Neural cell (in vitro differentiated cells): ENCODE results near the gene VPS54. TPM values are rescaled to one million over a fixed set of nuclear protein-coding genes. Genes with fewer than 3 reads are reported as not detected.

Source experiments
- H2AFZ ChIP-seq: fragments of 200-600, 300-800 bp; sonication (generic), shearing (Covaris generic); 2 replicates; pipeline ENCODE4 v1.6.0; 2014; ENCODE audit warnings: low read depth, mild to moderate bottlenecking, antibody characterized with exemption, low read length, moderate library complexity
- H3F3A ChIP-seq: fragments of 200-600 bp; shearing (Covaris generic); 2 replicates; pipeline ENCODE4 v1.6.1; 2016; ENCODE audit warnings: mild to moderate bottlenecking, moderate library complexity, mixed read lengths, antibody characterized with exemption, low read length; ENCODE audit not compliant: insufficient read depth, poor library complexity, severe bottlenecking
- H3K27ac ChIP-seq: fragments of 200-600, 300-800 bp; sonication (generic), shearing (Covaris generic); 2 replicates; pipeline ENCODE4 v1.5.1; 2014; ENCODE audit warnings: mild to moderate bottlenecking, low read length, moderate library complexity
- H3K27me3 ChIP-seq: fragments of 300-800, 200-600 bp; sonication (generic), shearing (Covaris generic); 2 replicates; pipeline ENCODE4 v1.6.0; 2014; ENCODE audit warnings: mild to moderate bottlenecking, low read depth, low read length, moderate library complexity; ENCODE audit not compliant: insufficient read depth
- H3K36me3 ChIP-seq: fragments of 300-800, 200-600 bp; sonication (generic), shearing (Covaris generic); 2 replicates; pipeline ENCODE4 v1.5.1; 2014; ENCODE audit warnings: mild to moderate bottlenecking, antibody characterized with exemption, low read length, moderate library complexity; ENCODE audit not compliant: insufficient read depth
- H3K4me2 ChIP-seq: fragments of 300-800, 200-600 bp; sonication (generic), shearing (Covaris generic); 2 replicates; pipeline ENCODE4 v1.6.0; 2014; ENCODE audit warnings: mild to moderate bottlenecking, low read length
- H3K4me3 ChIP-seq: fragments of 300-800, 200-600 bp; sonication (generic), shearing (Covaris generic); 2 replicates; pipeline ENCODE4 v1.5.1; 2014; ENCODE audit warnings: mild to moderate bottlenecking, low read length, moderate library complexity
- H3K79me2 ChIP-seq: fragments of 200-600 bp; shearing (Covaris generic); replicated peaks from 2 replicates; pipeline ENCODE4 v1.6.0; 2014; ENCODE audit warnings: mild to moderate bottlenecking, low read length, moderate library complexity; ENCODE audit not compliant: insufficient read depth
- H3K9ac ChIP-seq: fragments of 300-800, 200-600 bp; sonication (generic), shearing (Covaris generic); 2 replicates; pipeline ENCODE4 v1.6.1; 2016; ENCODE audit warnings: mild to moderate bottlenecking, low read length, mixed read lengths
- H3K9me2 ChIP-seq: fragments of 200-600 bp; shearing (Covaris generic); 2 replicates; pipeline ENCODE4 v1.6.1; 2016; ENCODE audit warnings: mild to moderate bottlenecking, low read length, mixed read lengths; ENCODE audit not compliant: insufficient read depth
- H3K9me3 ChIP-seq: fragments of 200-600, 300-800 bp; sonication (generic), shearing (Covaris generic); 2 replicates; pipeline ENCODE4 v1.6.1; 2016; ENCODE audit warnings: mild to moderate bottlenecking, mixed run types, low read length, moderate library complexity, mixed read lengths
- H4K20me1 ChIP-seq: fragments of 200-600 bp; shearing (Covaris generic); 2 replicates; pipeline ENCODE4 v1.6.1; 2016; ENCODE audit warnings: mild to moderate bottlenecking, mixed run types; ENCODE audit not compliant: insufficient read depth
- CTCF ChIP-seq: fragments of 450-650 bp; IDR thresholded peaks from 2 replicates; pipeline ENCODE4 v1.5.1; 2014; ENCODE audit warnings: antibody characterized with exemption, mild to moderate bottlenecking, moderate library complexity; ENCODE audit not compliant: poor library complexity, severe bottlenecking
- EP300 ChIP-seq: fragments of 450-650 bp; conservative IDR thresholded peaks from 2 replicates; pipeline ENCODE4 v1.6.1; 2014; ENCODE audit warnings: antibody characterized with exemption, mild to moderate bottlenecking, moderate library complexity; ENCODE audit not compliant: poor library complexity, severe bottlenecking
- EZH2 ChIP-seq: fragments of 200-600, 300-800 bp; shearing (Covaris generic), sonication (generic); IDR thresholded peaks from 2 replicates; pipeline ENCODE4 v1.6.1; 2014; ENCODE audit warnings: antibody characterized with exemption, low read length, borderline replicate concordance, mild to moderate bottlenecking; ENCODE audit not compliant: insufficient read depth, poor library complexity, severe bottlenecking
- MXI1 ChIP-seq: fragments of 450-650 bp; conservative IDR thresholded peaks from 2 replicates; pipeline ENCODE4 v1.6.1; 2014; ENCODE audit warnings: antibody characterized with exemption, mild to moderate bottlenecking; ENCODE audit not compliant: poor library complexity, severe bottlenecking
- POLR2AphosphoS5 ChIP-seq: IDR thresholded peaks from 2 replicates; pipeline ENCODE4 v1.6.1; 2012
- RAD21 ChIP-seq: fragments of 450-650 bp; conservative IDR thresholded peaks from 2 replicates; pipeline ENCODE4 v1.6.1; 2014; ENCODE audit warnings: antibody characterized with exemption, mild to moderate bottlenecking, moderate library complexity
- SMC3 ChIP-seq: fragments of 450-650 bp; conservative IDR thresholded peaks from 2 replicates; pipeline ENCODE4 v1.6.1; 2014; ENCODE audit warnings: antibody characterized with exemption, mild to moderate bottlenecking, moderate library complexity; ENCODE audit not compliant: poor library complexity
- TAF1 ChIP-seq: IDR thresholded peaks from 2 replicates; pipeline ENCODE4 v1.6.1; 2012; ENCODE audit warnings: low read depth
- polyA plus RNA-seq: library from polyadenylated mRNA; depleted of rRNA; stranded (reverse); fragments of >200 nt; gene quantifications from 2 replicates; pipeline ENCODE4 v1.2.3, GENCODE V29; 2014
- TF ChIP-seq, protein P1 (sequence below): IDR thresholded peaks from 2 replicates; pipeline ENCODE4 v1.6.1; 2012; ENCODE audit warnings: borderline replicate concordance

Gene VPS54
- polyA plus RNA-seq, 1 donor from 2014 or later = 34.2 TPM

DNA sequence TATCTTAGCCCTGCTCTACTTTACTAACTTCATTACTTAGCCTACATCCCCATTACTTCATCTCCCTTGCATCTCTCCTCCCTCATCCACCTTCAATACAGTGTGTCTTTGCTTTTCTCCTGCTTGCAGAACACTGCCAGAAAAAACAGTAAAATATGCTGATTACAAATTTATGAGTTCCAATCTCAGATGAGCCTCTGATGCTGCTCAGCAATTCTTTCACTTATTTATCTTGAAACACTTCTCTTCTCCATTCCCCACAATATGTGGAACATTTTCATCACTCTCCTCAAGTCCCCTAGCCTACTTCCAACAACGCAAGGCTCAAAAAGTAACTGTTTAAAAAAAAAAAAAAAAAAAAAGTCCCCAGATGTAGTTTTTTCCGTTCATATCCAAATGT is 7.1 kb downstream of the VPS54 start:
- TF ChIP-seq SMC3 (no peak), TAF1 (no peak), MXI1 (no peak), CTCF (no peak), EP300 (no peak), EZH2 (no peak), RAD21 (no peak), POLR2AphosphoS5 (no peak)
- TF ChIP-seq, protein P1, sequence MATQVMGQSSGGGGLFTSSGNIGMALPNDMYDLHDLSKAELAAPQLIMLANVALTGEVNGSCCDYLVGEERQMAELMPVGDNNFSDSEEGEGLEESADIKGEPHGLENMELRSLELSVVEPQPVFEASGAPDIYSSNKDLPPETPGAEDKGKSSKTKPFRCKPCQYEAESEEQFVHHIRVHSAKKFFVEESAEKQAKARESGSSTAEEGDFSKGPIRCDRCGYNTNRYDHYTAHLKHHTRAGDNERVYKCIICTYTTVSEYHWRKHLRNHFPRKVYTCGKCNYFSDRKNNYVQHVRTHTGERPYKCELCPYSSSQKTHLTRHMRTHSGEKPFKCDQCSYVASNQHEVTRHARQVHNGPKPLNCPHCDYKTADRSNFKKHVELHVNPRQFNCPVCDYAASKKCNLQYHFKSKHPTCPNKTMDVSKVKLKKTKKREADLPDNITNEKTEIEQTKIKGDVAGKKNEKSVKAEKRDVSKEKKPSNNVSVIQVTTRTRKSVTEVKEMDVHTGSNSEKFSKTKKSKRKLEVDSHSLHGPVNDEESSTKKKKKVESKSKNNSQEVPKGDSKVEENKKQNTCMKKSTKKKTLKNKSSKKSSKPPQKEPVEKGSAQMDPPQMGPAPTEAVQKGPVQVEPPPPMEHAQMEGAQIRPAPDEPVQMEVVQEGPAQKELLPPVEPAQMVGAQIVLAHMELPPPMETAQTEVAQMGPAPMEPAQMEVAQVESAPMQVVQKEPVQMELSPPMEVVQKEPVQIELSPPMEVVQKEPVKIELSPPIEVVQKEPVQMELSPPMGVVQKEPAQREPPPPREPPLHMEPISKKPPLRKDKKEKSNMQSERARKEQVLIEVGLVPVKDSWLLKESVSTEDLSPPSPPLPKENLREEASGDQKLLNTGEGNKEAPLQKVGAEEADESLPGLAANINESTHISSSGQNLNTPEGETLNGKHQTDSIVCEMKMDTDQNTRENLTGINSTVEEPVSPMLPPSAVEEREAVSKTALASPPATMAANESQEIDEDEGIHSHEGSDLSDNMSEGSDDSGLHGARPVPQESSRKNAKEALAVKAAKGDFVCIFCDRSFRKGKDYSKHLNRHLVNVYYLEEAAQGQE = no peak
- Histone ChIP-seq H4K20me1 (no peaks in the 10 kb centered on the region), H3K9me3 (no peaks in the 10 kb centered on the region)

DNA sequence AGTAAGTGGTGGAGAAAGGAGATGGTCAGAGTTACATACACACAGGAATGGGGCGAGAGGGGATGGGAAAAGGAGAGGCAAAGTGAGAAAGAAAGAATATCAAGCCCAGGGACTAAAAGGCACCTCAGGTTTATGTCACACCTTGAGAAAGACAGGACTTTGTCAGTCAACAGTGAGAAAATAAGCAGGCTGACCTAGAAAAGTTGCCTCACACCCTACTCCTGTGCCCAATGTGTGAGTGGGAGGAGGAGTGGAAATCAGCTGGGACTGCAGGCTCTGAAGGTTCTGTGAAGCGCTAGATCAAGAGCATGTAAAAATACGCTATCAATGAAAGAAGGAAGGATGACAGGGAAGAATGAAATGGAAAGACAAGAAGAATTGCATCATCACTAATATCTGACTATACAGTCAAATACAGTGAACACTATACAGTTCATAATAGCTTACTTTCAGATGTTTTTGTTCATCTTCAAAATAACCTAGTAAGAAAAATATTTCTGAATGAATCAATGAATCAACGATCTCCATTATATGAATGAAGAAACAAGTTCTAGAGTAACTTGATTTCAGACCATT is 10.7 kb downstream of the VPS54 start:
- no peaks in the 10 kb centered on the region for H3K9me2 ChIP-seq
- no peak overlapping the region for H3K4me3 ChIP-seq
- peaks cover 28% of the 10 kb centered on the region for H3K79me2 ChIP-seq
- no peaks in the 10 kb centered on the region for H3K36me3 ChIP-seq
- no peak for TF ChIP-seq POLR2AphosphoS5
- no peak for TF ChIP-seq CTCF
- TF ChIP-seq MXI1 = no peak
- TF ChIP-seq, protein P1 = no peak
- TF ChIP-seq SMC3 = no peak
- TF ChIP-seq RAD21 = no peak
- TF ChIP-seq EP300 = no peak
- no peak for TF ChIP-seq TAF1
- no peak for TF ChIP-seq EZH2
- H3K4me2 ChIP-seq = no peak overlapping the region
- no peak overlapping the region for H3K27ac ChIP-seq
- no peaks in the 10 kb centered on the region for H3F3A ChIP-seq
- no peaks in the 10 kb centered on the region for H3K9me3 ChIP-seq
- H3K27me3 ChIP-seq = no peaks in the 10 kb centered on the region
- no peak overlapping the region for H2AFZ ChIP-seq
- H3K9ac ChIP-seq = no peak overlapping the region
- no peaks in the 10 kb centered on the region for H4K20me1 ChIP-seq

More for the DNA sequence above, 7.1 kb downstream of the VPS54 start:
- Histone ChIP-seq H3K27me3 (no peaks in the 10 kb centered on the region), H3K27ac (no peak overlapping the region), H3K79me2 (peaks cover 62% of the 10 kb centered on the region), H3K4me3 (no peak overlapping the region), H3F3A (no peaks in the 10 kb centered on the region), H3K9ac (no peak overlapping the region), H3K9me2 (no peaks in the 10 kb centered on the region), H2AFZ (no peak overlapping the region), H3K36me3 (no peaks in the 10 kb centered on the region), H3K4me2 (no peak overlapping the region)
